Measurements from ENCODE around the gene TSPYL1.

TSPYL1 gene

GRCh38 chr6:116253505-116254296, 26.0 kb downstream of the TSPYL1 start, which contains the start of gene TSPYL4:
TSPYL4 (minus strand) TSS chr6:116254075; CDS start chr6:116254008, 67 bp downstream.
- no peak for TF ChIP-seq CTCF (IDR thresholded peaks at IDR 0.05; ENCODE audit: control insufficient read depth, extremely low read depth, insufficient read depth)
- peak within 1 kb of the TSS; percentile 99 for H3K4me3 ChIP-seq (ENCODE audit: low read depth, low read length)
- peak; percentile 90 for DNase-seq (ENCODE audit: low read depth)

DNA sequence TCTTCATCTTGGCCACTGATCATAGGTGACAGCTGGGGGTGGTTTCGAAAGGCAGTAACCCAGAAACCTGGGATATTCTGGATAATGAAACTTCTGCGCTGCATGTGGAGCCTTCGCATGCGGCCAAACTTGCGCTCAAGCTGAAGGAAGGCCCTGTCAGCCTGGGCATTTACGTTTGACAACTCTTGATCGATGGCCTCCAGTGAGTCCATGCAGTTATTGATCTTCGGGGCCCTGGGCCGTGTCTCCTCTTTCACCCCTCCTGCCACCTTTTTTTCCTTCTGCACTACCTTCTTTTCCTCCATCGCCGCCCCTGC, 26.6 kb downstream of the TSPYL1 start:
- no peak for DNase-seq (ENCODE audit: low read depth)
- H3K4me3 ChIP-seq (ENCODE audit: low read depth, low read length), result peak overlapping the region; percentile 99
- TF ChIP-seq CTCF (IDR thresholded peaks at IDR 0.05; ENCODE audit: control insufficient read depth, extremely low read depth, insufficient read depth), result no peak

DNA sequence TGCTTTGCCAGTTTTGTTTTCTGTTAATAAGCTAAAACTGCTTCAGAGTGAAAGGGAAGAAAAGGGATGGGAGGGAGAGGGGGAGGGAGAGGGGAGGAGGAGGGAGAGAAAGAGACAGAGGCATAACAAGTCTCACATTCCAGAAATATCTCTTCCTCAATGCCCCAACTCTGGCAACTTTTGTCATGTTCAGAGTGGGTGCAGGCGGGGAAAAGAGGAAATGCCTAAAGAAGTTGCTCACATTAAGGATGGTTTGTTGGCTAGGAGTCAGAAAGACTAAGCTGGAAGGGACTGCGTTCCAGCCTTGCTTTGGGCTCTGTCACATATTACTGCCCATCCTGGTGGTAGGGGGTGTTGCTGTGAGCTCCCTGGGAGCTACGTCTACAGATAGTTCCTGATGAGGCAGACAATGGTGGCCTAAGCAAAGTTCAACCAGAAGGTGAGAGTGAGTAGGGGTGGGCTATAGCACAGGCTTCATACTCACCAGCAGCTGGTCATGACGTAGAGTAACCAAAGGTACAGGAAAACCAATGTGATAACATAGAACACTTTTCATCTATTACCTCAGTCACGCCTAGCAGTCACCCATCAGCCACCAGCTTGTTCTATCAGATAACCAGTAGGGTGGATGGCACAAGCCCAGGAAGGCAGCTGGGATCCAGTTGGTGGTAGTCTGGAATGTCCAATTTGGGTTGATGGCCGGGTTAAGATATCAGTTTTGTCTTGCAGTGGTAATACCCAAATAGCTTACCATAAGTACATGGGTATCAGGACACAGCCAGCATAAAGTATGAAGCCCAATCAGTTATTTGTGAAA, 28.0 kb downstream of the TSPYL1 start:
- peak overlapping the region; percentile 99 for H3K4me3 ChIP-seq (ENCODE audit: low read depth, low read length)
- DNase-seq (ENCODE audit: low read depth), result no peak

DNA sequence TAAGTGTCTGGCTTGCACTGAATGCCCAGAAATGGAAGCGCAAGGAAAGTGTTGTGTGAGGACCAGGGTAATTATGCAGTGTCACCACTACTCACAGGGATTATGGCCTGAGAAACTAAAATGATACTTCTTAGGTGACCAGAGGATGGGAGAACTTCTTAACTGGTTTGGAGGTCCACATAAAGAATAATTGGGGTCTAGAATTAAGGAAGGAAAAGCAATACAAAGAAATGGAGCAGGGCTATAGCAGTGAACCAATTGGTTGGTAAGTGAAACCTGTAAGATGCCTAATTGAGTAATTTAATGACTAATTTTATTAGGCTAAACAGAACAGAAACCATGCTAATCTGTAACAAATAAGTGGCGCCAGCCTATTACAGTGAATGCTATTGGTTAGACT, 31.2 kb downstream of the TSPYL1 start:
- no peak for TF ChIP-seq CTCF (IDR thresholded peaks at IDR 0.05; ENCODE audit: control insufficient read depth, extremely low read depth, insufficient read depth)

More for the DNA sequence above, 28.0 kb downstream of the TSPYL1 start:
- TF ChIP-seq CTCF (IDR thresholded peaks at IDR 0.05; ENCODE audit: control insufficient read depth, extremely low read depth, insufficient read depth), result no peak

GRCh38 chr6:116247285-116247684, 32.4 kb downstream of the TSPYL1 start:
- H3K4me3 ChIP-seq (ENCODE audit: low read depth, low read length), result no peak overlapping the region
- no peak for DNase-seq (ENCODE audit: low read depth)
- no peak for TF ChIP-seq CTCF (IDR thresholded peaks at IDR 0.05; ENCODE audit: control insufficient read depth, extremely low read depth, insufficient read depth)

More for the DNA sequence above, 31.2 kb downstream of the TSPYL1 start:
- no peak for DNase-seq (ENCODE audit: low read depth)
- H3K4me3 ChIP-seq (ENCODE audit: low read depth, low read length), result no peak overlapping the region

DNA sequence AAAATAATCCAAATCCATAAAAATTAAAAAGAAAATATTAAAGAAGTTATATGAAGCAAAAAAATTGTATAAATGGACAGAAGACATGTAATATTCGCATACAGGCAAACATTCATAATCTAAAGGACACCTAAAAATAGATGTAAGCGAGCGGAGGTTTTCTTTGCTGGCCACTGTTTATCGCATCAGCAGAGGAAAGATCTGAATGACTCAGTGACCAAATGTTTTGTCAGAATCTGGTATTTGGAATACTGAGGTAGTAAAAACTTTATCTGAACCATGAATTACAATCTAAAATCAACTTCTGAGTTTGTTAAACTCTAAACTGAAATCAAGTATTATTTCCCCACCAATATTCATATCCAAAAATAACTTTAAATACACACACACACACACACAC, 33.6 kb downstream of the TSPYL1 start:
- H3K4me3 ChIP-seq (ENCODE audit: low read depth, low read length), result no peak overlapping the region
- no peak for TF ChIP-seq CTCF (IDR thresholded peaks at IDR 0.05; ENCODE audit: control insufficient read depth, extremely low read depth, insufficient read depth)
- DNase-seq (ENCODE audit: low read depth), result no peak

Measured in LNCaP clone FGC (cell line).